ENCODE data around the gene UROC1.

The UROC1 gene

DNA sequence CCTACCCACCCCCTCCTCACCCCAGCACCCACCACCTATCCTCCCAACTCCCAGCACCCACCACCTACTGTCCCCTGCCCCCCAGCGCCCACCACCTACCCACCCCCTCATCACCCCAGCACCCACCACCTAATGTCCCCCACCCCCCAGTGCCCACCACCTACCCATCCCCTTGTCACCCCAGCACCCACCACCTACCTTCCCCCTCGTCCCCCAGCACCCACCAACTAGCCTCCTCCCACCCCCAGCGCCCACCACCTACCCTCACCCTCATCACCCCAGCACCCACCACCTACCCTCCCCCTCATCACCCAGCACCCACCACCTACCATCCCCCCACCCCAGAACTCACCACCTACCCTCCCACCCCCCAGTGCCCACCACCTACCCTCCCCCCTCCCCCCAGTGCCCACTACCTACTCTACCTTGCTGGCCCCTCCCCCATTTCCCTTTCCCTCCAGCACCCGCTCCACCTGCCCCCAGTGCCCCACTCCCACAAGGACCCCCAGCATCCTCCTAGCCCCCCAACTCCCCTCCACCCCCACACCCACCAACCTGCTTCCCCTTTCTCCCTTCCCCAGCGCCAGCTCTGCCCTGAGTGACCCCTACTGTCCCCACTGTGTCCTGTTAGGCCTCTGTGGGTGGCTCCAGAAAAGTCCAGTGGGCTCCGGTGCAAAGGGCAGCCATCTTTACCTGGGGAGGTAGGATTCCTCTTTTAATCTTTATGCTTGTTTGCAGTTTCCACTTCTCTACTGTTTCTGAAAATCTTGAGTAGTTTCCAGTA, 1.2 kb downstream of the UROC1 start:
- no peak for DNase-seq (ENCODE audit: low read depth in 2 of 2)

DNA sequence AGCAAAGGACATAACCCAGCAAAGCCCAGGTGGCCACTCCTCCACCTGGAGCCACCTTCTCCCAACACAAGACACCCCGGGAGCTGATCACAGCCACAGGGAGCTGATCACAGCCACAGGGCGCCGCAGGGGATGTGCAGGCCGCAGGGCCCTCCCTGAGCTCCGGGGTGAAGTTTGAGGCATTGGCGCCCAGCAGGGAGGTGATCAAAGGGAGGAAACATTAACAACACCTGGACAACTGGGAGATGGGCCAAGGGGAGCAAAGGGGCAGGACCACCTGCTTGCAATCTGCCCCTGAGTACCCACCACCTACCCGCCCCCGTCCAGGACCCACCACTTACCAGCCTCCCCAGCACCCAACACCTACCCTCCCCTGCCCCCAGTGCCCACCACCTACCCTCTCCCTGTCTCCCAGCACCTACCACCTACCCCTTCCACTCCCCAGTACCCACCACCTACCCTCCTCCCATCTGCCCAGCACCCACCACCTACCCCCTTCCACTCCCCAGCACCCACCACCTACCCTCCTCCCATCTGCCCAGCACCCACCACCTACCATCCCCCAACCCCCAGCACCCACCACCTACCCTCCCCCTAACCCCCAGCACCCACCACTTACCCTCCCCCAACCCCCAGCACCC, 2.4 kb downstream of the UROC1 start:
- no peak for DNase-seq (ENCODE audit: low read depth in 2 of 2)

DNA sequence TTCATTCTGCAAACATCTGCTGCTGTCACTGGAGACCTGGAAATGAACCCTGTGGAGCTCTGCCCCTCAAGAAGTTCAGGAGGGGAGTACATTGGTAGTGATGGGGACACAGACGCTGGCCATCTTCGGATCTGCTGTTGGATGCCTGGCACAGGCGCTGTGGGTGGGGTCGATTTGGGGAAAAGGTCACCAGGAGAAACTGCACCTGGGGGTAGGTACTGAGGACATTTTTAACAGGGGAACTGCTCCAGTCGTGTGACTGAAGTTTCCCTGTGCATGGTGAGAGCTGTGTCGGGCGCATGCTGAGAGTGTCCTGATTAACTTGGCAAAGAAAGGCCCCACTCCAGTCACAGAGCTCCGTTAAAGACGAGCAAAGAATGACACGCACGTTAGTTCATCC, 3.4 kb downstream of the UROC1 start:
- DNase-seq (ENCODE audit: low read depth in 2 of 2) = no peak

GRCh38 chr3:126512916-126513650, 4.5 kb downstream of the UROC1 start:
- DNase-seq (ENCODE audit: low read depth in 2 of 2) = no peak

DNA sequence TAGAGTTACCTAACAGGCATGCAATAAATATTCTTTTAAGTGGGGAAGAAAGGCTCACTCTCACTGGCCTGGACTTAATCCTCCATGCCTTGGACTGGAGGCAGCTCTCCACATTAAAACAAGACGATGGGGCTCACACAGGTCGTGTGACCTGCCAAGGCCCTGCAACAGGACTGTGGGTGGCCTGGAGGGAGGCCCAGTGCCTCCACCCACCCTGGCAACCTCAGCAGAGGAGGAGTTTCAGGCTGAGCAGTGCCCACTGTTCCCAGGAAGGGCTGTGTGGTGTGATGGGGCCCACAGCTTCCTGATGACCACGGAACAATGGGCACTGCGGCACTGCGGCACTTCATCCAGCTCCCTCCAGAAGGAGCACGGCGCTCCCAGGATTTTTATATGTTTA, 5.5 kb downstream of the UROC1 start:
- no peak for DNase-seq (ENCODE audit: low read depth in 2 of 2)

- DNase-seq (ENCODE audit: low read depth in 2 of 2) = no peak
Observed at GRCh38 chr3:126511291-126511690, 6.3 kb downstream of the UROC1 start.

DNA sequence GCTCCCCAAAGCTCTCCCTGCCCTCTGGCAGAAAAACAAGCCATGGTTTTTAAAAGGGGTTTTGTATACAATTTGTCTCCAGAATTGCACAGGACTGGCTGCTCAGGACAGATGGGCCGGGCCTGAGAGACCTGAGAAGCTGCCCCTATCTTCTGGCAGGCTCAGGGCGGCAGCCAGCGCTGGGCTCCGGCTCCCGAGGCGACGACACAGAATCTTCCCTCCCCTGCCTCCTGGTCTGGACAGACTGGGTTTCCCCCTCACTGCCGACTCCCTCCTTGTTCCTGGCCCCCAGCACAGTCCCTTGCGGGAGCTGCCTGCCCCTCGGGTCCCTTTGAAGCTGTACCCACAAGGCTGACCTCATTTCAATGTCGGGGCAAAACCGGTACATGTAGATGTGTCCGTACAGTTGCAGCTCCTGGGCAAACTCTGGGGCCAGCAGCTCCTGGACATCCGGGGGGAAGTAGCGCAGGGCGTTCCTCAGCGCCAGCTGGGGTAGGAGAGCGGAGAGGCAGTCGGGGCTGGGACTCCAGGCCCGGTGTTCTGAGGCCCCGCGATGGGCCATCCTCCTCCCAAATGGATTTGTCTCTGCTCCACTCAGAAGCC, 7.2 kb downstream of the UROC1 start:
- DNase-seq (ENCODE audit: low read depth in 2 of 2) = no peak

DNA sequence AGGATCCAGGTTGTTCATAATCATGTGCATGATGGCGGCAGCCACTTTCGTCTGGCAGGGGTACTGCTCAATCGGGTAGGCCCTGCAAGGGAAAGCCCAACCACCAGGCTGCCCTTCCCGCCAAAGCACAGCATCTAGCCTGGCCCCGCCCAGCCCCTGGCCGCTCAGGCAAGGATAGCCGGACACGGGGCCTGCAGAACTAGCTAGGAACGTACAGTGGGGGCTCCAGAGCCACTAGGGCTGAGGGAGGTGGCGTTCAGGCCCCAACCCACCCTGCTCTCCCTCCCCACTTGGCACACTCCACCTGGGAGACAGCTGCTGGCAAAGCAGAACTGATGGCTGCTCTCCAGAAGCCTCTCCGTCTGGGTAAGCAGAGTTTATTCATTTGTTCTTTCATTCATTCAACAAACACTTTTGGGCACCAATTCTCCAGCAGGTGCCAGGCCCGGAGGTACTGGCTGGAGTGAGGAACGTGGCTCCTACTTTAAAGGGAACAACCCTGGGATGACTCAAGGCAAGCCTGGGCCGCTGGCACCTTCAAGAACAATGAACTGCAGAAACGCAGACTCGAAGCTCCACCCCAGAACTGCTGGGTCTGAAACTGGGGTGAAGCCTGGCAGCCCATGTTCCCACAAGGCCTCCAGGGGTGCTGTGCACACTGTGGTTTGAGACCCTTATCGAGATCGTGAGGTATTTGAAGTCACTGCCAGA, 7.8 kb downstream of the UROC1 start:
- no peak for DNase-seq (ENCODE audit: low read depth in 2 of 2)

DNA sequence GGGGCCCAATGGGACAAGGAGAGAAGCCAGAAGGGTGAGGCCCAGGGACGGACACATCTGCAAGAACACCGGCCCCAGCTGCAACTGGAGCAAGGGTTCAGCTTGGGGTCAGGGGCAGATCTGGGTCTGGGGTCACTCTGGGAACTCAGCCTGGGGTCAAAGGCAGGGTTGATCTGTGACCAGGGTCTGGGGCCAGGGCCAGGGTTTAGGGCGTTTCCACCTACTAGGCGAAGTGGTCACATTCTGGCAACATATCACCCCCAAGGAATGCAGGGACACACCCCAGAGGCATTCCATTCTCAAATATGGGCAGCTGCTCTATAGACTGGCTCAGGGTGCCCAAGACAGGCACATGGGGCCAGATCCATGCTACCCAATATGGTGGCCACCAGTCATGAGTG, 9.0 kb downstream of the UROC1 start:
- no peak for DNase-seq (ENCODE audit: low read depth in 2 of 2)

GRCh38 chr3:126507886-126508285, 9.7 kb downstream of the UROC1 start:
- DNase-seq (ENCODE audit: low read depth in 2 of 2) = no peak

- DNase-seq (ENCODE audit: low read depth in 2 of 2) = no peak
Observed at GRCh38 chr3:126503701-126504100, 13.9 kb downstream of the UROC1 start.

- no peak for DNase-seq (ENCODE audit: low read depth in 2 of 2)
Observed at GRCh38 chr3:126502656-126503055, 14.9 kb downstream of the UROC1 start.

DNA sequence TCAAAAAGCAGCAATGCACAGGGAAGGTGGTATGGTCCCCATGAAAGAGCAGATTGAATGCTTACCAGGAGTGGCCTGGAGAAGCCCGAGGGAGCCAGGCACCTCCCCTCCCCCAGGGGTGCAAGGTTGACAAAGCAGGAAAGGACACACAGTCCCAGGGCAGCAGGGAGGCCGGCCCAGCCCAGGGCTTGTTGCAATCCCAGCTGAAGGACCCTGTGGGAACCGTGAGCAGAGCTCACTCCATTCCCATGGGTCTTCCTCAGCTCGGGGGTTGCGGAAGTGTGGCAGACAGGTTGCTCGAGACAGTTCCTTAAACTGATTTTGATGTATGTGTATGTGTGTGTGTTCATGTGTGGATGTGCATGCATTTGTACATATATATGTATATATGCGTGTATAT, 15.8 kb downstream of the UROC1 start:
- DNase-seq (ENCODE audit: low read depth in 2 of 2) = no peak

- DNase-seq (ENCODE audit: low read depth in 2 of 2) = no peak
Observed at GRCh38 chr3:126501054-126501453, 16.5 kb downstream of the UROC1 start.

GRCh38 chr3:126500016-126500415, 17.6 kb downstream of the UROC1 start:
- no peak for DNase-seq (ENCODE audit: low read depth in 2 of 2)

DNA sequence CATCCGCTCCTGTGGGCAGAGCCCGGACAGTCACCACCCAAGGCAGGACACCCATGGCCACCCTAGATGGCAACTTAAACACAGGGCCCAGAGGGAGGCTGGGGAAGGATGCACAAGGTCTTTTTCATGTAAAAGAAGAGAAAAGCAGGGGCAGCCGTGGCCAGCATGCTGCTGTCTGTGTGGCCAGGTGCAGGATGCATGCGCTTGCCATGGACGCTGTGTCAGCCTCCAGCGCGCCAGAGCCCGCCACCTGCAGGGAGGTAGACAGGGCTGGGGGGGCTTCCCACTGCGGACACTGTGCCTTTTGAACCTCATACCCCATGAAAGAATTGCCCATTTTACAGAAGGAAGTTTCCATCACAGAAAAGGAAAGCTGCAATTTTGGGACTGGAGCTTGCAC, 18.2 kb downstream of the UROC1 start:
- no peak for DNase-seq (ENCODE audit: low read depth in 2 of 2)

- no peak for DNase-seq (ENCODE audit: low read depth in 2 of 2)
Observed at GRCh38 chr3:126498929-126499328, 18.6 kb downstream of the UROC1 start.

GRCh38 chr3:126498461-126498860, 19.1 kb downstream of the UROC1 start:
- no peak for DNase-seq (ENCODE audit: low read depth in 2 of 2)

DNA sequence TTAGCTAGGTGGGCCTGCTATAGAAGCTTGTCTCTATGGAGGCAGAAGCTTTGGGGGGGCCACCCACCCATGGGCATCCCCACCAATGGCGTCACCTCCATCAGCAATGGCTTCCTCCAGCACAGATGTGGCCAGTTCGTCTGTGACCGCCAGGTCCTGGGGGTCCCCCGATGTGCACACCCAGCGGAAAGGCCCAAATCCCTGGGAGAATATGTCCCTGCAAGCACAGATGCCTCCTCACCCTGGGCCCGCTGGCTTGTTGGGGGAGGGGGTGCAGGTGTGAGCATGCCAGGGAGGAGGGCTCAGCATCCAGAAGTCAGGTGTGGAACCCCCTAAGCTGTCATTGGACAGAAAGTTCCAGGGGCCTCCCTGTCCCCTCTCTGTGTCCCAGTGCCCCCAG, 19.6 kb downstream of the UROC1 start:
- DNase-seq (ENCODE audit: low read depth in 2 of 2) = no peak

DNA sequence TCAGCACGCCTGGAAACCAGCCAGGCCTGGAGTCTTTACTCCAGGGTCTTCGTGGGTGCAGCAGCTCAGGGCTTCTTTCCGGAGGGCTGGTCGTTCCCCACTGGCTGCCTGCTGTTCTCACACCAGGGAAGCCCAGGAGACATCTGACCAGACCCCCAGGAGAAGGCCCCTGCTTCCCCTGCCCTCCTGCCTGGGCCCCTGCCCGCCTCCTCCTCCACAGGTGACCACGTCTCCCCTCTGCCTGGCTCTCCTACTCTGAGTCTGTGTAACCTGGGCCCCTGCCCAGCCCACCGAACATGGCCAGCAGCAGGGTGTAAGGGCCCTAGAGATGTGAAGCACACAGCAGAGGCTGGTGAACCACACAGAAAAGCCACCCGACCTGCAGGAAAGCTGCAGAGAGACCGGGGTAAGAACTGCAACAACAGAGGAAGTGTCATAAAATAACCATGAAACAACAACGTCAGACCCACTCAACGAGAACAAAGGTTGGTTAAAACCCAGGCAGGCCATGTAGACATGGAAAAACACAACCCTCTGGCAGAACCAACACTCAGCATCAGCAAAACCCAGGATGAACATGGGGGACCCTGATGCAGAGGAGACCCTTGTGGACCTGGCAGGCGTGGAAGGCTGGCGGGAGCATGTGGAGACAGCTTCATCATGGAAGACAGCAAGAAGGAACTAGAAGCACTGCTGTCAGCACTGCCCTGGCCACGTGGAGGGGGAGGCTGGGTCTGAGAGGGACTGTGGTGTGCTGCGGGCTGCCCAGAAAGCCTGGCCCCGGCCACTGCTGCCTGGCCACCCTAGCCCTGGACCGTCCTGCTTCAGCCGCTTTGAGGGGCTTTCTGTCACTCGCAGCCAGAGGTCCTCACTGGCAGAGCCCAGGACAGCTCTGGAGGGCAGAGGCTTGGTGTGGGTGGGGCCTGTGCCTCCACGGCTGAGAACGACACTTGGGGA, 20.4 kb downstream of the UROC1 start:
- DNase-seq (ENCODE audit: low read depth in 2 of 2) = no peak

DNA sequence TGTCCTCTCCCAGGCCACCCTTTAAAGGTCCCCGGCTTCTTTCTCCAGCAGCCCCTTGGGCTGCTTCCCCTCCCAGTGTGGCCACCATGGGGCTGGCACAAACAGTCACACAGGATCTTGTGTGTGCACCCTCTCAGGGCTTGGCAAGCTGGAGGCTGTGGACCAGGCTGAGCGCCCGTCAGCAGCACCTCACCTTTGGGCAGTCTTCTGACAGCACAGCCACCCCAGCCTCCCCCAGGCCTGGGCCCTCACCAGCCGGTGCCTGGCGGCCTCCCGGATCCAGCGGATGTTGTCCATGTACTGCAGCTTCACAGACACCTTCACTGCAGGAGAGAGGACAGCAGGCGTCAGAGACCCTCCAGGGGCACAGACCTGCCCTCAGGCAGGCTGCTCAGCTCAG, 21.8 kb downstream of the UROC1 start:
- no peak for DNase-seq (ENCODE audit: low read depth in 2 of 2)
